ENCODE data around the gene NAPEPLD.
A peak's percentile ranks its signal among the peaks of the same experiment; 100 is the strongest.

The NAPEPLD gene

DNA sequence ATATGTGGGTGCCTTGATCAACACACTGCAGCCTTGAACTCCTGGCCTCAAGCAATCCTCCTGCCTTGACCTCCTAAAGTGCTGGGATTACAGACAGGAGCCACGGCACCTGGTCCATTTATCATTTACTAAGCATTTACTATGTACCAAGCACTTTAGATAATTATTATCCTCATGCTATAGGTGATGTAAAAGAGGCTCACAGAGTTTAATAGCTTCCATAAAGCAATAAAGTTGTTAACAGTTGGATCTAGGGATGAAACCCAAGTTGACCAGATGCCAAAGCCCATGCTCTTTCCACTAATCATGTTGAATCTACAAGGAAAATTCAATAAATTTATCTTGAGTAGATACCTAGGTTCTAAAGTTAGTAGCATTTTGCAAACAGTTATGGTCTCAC lies 5.0 kb downstream of the NAPEPLD start:
- no peak for DNase-seq (ENCODE audit: low read depth)

- DNase-seq (ENCODE audit: low read depth), result no peak
Observed at GRCh38 chr7:103142494-103142893, 6.4 kb downstream of the NAPEPLD start.

- DNase-seq (ENCODE audit: low read depth), result no peak
Observed at GRCh38 chr7:103141753-103142404, 7.0 kb downstream of the NAPEPLD start.

DNA sequence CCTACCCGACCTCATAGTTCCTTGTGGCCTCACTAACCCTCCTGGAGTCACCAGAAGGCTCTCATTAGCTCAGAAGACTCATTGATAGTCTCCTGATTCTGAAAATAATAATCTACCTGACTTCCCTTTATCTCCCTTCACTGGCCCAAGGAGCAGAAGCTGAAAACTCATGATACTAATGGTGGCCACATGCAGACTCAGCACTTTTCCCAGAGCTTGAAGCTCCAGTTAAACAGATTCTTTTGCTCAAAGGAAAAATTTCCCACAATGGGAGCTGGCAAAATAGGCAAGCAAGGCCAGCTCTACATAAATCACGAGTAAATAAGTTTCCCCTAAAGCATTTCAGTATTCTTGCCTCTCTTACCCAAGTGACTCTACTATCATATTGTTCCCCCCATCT lies 8.2 kb downstream of the NAPEPLD start:
- no peak for DNase-seq (ENCODE audit: low read depth)

- DNase-seq (ENCODE audit: low read depth), result no peak
Observed at GRCh38 chr7:103140061-103140460, 8.8 kb downstream of the NAPEPLD start.

GRCh38 chr7:103134836-103135554 lies 13.9 kb downstream of the NAPEPLD start:
- no peak for DNase-seq (ENCODE audit: low read depth)

GRCh38 chr7:103132995-103133688 lies 15.8 kb downstream of the NAPEPLD start:
- DNase-seq (ENCODE audit: low read depth), result no peak

DNA sequence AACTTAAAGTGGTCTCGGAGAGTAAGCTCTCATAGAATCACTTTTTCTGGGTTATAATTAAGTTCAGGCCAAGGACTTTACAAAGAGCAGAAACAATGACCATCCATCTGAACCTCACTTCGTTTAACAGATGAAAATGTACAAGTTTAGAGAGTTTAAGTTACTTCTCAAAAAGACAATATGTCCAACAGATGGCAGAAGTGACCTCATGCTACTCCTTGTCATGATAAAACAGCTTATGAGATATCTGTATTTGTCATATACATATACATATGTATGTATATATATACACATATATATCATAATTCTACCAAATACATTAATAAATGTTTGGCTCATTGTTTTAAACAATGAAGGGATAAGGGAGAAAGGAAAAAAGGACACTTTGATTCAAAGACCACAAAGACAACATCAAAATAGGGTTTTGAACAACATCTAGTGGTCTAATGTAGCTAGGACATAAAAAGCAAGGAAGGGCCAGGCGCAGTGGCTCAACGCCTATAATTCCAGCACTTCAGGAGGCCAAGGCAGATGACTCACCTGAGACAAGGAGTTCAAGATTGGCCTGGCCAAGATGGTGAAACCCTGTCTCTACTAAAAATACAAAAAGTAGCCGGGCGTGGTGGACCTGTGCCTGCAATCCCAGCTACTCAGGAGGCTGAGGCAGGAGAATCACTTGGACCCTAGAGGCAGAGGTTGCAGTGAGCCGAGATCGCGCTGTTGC lies 17.8 kb downstream of the NAPEPLD start:
- no peak for DNase-seq (ENCODE audit: low read depth)

DNA sequence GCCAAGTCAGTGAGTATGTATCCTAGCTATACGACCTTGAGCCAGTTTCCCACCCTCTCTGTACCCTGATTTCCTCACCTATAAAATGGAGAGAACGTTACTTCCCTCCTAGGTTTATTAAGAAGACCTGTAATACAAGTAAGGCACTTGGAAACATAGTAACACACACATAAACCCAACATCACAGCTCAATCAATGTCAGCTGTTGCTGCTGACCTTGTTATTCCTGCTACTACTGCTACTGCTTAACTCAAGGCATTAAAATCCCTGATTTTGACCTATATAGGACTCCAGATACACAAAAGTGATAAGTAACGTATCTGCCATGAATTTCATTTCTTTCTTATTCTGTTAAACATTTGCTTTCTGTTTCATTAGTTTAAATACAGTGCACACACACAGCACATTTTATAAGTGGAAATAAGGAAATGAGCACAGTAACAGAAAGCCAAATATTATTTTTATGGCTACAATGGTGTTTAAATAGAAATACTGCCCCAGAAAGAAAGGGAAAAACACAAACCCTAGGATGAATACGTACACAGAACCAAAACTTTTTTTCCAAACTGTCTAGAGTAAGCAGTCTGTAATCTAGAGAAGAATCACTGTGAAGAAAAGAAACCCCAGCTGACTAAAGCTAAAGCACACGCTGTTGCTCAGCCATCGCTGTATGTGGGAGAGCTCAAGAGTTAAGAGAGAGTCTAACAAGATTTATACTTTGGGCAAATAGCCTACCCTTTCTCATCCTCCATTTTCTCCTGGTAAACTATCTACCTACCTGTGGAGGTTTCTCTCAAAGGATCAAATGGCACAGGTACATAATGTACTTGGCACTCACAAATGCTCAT lies 19.0 kb downstream of the NAPEPLD start:
- DNase-seq (ENCODE audit: low read depth), result no peak

GRCh38 chr7:103127006-103127405 lies 21.9 kb downstream of the NAPEPLD start:
- no peak for DNase-seq (ENCODE audit: low read depth)

- no peak for DNase-seq (ENCODE audit: low read depth)
Observed at GRCh38 chr7:103124429-103124979, 24.4 kb downstream of the NAPEPLD start.

GRCh38 chr7:103123529-103123928 lies 25.4 kb downstream of the NAPEPLD start:
- DNase-seq (ENCODE audit: low read depth), result no peak

- no peak for DNase-seq (ENCODE audit: low read depth)
Observed at GRCh38 chr7:103121641-103122040, 27.3 kb downstream of the NAPEPLD start.

DNA sequence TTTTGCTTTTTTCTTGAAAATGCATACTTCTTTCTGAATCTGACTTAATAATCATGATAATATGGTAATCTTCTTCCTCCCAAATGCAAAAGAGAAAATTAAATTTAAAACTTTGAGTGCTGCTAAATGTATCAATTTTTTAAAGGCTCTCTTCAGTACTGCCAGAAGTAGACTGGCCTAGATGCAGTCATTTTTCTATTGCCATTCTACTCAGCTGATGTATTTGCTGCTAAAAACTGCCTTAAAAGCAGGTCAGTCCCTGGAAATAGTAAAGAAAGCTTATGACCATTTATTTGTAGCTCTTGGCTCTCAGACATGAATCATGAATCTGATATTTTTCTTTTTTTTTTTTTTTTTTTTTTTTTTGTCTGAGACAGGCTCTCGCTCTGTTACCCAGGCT lies 28.5 kb downstream of the NAPEPLD start:
- no peak for DNase-seq (ENCODE audit: low read depth)

DNA sequence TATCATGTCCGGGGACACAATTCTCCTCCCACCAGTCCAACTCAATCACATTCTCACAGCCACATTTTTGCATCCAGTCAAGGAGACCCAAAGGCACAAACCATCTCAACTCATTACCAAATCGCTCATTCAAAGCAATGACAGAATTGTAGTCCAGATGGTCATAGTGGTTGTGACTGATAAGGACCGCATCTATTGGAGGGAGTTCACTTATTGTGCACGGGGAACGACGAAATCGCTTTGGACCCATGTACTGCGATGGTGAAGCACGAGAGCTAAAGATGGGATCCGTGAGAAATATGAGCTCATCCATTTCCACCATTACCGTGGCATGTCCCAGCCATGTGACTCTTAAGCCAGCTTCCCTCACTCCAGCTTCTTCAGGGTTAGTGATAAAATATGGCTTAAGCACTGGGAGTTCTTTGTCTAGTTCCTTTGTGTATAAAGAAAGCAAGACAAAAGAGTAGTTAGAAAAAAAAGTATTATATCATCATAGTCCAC lies 29.1 kb downstream of the NAPEPLD start:
- DNase-seq (ENCODE audit: low read depth), result no peak

DNA sequence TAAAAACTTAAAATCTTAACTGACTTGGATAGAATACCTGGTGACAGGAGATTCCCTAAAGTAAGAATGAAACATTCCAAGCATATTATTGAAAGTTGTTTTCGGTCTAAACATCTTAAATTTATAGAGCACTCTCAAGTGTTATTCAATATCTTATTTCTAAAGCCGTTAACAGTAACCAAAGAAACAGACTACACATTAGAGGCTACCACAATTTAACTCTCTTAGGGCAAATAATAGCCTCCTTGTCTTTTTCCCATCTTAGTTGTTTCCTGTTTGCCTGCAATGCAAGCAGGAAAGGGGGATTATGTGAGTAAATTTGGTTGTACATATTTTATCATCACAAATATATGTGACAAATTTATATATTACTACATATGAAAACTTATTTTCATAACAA lies 31.4 kb downstream of the NAPEPLD start:
- no peak for DNase-seq (ENCODE audit: low read depth)

DNA sequence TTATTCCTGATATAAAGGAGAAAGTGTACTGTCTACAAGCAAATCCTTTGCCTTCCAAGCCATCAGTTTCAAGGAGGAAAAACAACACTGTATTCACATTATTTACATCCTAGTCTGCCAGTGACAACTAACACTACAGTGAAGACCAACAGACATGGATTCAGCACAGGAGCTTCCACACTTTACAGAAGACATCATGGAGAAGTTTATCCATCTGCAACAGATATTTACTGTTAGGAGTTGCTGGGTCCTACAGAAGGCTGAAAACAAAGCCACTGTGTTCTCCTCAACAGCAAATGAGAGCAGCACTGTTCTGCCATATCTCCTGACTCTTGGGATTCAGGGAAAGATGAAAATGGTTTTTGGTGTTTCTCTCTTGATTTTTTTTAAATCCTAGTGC lies 31.9 kb downstream of the NAPEPLD start:
- DNase-seq (ENCODE audit: low read depth), result no peak

DNA sequence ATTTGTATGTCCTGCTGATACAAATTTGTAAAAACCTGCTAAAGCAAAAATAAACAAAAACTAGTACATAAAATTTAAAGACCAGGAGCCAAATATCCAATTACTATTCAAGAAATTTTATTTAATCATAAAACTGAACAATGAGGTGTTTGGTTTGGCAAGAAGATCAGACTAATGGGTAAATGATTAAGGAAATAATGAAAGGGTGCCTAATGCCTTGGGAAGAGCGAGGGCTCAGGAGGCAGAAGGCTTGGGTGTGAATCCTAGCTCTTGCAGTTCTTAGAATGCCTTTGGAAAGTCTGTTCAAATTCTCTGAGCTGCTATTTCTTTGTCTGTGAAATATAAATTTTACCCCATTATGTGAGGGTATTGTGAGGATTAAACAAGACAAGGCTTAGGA lies 32.4 kb downstream of the NAPEPLD start:
- DNase-seq (ENCODE audit: low read depth), result no peak

GRCh38 chr7:103115771-103116170 lies 33.1 kb downstream of the NAPEPLD start:
- DNase-seq (ENCODE audit: low read depth), result no peak

DNA sequence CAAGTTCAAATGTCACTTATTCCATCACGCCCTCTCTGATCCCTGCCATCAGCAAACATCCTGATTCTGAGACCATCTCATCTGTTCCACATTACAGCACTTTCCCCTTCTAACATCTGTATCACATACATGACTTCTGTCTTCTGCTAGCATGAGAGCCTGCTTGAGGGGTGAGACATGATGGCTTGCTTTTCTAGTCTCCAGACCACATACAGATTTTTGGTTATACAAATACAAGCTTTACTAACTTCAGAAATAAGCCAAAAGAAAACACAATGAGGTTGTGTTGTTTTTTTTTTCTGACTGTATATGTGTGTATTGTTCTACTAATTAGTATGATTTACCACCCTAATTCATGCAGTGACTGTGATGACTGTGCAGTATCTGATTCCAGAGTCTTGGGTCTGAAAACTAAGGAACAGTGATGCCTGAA lies 34.3 kb downstream of the NAPEPLD start:
- no peak for DNase-seq (ENCODE audit: low read depth)

- peak; percentile 82 for DNase-seq (ENCODE audit: low read depth)
Observed at GRCh38 chr7:103113164-103113563, 35.7 kb downstream of the NAPEPLD start.
